Activated naive CD8-positive, alpha-beta T cell treated with anti-CD3 and anti-CD28 coated beads, Interleukin-2, amount 50 U/mL, for 16 hours (primary cell): ENCODE data around the gene ZC3HAV1.
"Not testable (repeated sequence)": the region's sequence is repeated elsewhere in the genome, so short reads cannot be mapped to it uniquely, and the experiment has no call there.

Experiments used
- DNase-seq: peaks from one replicate; pipeline ENCODE4 v3.0.0-alpha.2; 2020; ENCODE audit warnings: low read depth, low spot score

ZC3HAV1 gene

DNA sequence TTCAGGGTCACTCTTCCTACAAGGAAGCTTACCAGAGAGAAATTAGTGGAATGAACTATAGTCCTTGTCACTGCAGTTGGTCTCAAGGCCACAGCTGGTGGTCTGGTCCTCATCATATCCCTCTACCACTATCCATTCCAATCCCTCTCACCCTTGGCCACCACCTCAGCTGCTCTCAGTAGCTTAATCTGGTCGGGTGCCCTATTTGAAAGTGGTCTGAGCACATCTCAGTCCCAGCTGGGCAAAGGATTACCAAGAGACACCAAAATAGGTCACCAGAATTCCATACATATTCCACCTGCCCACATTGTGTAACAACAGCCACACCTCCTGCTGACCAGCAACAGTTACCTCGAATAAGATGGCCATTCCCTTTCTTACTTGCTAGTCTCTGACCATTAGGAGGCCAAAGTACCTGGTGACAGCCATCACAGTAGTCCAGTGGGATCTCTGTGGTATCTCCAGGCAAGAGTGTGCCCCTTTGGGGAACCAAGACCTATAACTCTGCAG is 3.3 kb upstream of the ZC3HAV1 start:
- no peak for DNase-seq

DNA sequence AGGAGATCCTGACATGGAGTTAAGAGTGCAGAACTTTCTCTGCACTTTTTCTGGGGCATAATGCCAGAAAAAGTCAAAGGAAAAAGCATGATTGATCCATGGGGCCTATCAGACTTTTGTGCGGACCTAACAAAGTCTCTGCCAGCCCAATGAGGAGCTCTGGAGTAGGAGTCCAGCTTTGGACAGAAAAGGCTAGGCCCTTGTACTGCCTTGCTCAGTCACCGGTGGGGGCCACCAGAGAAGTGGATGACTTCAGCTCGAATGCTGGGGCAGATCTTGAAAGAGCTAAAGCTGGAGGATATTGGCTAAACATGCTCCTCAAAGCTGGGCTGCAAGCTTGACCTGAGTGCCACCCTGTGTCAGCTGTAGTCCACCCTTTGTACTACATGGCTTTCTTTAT is 2.8 kb upstream of the ZC3HAV1 start:
- no peak for DNase-seq

DNA sequence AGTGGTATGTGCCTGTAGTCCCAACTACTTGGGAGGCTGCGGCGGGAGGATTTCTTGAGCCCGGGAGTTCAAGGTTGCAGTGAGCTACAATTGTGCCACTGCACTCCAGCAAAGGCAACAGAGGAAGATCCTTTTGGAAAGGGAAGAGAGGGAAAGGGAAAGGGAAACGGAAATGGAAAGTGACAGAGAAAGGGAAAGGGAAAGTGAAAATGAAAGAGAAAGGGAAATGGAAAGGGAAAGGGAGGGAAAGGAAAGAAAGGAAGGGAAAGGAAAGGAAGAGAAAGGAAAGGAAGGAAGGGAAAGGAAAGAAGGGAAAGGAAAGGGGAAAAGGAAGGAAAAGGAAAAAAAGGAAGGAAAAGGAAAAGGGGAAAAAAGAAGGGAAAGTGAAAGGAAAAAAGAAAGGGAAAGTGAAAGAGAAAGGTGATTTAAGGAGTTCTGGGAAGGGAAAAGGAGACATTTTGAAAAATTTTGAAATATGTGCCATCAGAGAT is 2.3 kb upstream of the ZC3HAV1 start:
- no peak for DNase-seq

DNA sequence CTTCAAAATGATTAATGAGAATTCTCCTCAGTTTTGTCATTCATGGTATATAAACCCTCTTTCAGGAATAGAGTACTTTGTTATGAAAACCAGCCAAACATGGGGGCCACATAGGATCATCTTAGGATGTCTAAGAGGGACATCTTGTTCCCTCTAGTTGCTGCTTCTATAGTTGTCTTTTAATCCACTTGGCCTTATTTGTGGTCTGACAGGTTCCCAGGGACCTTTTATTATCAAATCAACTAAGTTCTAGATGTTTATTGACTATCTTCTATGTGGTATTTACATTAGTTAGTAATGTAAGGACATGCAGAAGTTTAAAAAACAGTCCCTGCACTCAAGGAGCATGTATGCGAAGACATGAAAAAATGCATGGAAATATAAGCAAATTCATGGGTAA is 1.6 kb upstream of the ZC3HAV1 start:
- no peak for DNase-seq

DNA sequence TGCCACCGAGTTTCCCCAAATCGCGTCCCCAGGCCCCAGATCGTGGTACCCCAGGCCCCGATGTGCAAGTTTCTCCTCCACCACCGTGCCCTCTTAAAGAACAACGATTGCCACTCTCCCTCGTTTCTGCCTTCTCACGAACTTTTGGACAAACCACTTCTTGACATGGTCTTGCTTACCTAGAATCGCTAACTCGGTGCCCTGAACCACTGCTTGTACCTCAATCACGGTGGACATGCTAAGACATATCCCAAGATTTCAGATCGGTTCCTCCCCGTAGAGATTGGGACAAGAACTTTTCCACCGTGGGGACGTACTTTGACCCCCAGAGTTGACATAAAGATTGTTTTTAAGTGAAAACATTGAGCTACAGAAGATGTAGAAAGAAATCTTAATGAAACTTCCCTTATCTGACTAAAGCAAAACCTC is 477 bp upstream of the ZC3HAV1 start:
- DNase-seq, result no peak

DNA sequence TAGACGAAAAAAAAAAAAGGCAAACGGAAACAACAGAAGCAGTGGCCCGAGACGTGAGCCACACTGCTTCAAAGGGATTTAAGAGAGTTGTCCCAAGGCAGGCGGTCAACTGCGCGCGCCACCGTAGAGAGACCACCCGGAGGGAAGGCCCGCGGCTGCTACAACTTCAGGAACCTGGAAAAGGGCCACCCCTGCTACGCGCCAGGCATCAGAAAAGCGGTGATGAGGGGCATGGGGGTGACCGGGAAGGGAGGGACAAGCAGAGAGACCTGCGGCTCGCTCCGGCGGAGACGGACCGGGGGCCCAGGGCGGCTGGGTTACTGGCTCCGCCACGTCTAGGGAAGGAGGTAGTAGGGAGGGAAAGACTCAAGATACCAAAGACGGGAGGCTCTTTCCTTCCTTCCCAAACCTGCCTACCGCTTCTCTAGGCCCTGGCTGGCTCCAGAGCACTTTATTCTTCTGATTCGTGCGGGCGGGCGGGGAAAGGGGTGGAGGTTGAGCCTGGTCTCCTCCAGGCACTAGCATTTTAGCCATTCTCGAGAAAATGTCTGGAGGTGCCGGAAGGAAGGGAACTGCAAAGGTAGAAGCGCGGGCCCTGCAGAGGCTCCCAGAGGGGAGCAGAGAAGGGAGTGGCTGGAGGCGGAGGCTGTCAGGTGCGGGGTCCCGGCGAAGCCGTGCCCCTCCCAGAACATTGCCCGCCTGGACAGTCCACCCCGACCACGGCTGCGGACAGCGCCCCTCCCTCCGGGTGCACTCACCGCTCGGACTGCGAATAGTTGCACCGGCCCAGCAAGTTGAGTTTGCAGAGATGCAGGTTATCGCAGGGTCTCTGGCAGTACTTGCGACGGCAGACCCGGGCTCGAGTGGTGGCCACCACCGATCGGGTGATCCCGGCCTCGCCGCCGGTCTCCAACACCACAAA is 993 bp downstream of the ZC3HAV1 start:
- no peak for DNase-seq

DNA sequence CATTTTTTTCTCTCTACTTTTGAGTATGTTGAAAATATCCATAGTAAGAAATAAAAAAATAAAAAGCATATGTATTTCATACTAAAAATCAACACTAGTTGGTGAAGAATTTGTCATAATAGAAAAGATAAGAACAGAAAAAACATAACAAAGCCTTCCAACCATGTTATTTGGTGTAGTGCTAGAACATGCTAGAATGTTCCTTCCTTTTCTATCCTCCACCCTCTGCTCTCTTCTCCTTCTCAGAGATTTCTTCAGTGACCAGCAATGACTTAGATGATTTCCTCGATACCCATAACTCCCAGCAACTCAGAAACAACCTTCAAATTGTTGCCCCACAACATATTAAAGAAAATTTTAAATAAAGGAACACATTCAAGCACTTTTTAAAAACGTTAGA is 2.6 kb downstream of the ZC3HAV1 start:
- no peak for DNase-seq

DNA sequence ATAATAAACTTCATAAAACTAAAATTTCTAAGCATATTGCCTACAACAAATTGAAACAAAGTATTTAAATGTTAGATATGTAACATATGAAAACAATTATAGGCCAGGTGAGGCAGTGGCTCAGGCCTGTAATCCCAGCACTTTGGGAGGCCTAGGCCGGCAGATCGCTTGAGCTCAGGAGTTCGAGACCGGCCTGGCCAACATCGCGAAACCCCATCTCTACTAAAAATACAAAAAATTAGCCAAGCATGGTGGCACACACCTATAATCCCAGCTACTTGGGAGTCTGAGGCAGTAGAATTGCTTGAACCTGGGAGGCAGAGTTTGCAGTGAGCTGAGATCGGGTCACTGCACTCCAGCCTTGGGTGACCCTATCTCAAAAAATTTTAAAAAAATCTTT is 3.3 kb downstream of the ZC3HAV1 start:
- not testable (repeated sequence) for DNase-seq

DNA sequence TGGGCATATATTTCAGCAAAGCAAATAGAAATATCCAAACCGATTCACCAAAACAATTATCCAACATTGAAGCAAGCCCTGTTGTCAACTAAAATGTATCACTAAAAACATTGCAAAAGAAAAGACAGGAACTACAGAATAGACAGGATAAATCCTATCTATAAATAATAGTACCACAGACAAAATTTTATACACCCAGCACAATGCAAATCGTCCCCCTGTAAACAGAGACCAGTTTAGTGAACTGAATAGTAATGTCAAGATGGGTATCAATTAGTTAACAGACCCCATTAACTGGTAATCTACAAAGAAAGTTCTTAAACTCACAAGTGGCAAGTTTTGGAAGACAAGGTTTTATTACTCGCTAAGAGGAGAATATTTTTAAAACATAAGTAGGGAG is 4.0 kb downstream of the ZC3HAV1 start:
- no peak for DNase-seq

DNA sequence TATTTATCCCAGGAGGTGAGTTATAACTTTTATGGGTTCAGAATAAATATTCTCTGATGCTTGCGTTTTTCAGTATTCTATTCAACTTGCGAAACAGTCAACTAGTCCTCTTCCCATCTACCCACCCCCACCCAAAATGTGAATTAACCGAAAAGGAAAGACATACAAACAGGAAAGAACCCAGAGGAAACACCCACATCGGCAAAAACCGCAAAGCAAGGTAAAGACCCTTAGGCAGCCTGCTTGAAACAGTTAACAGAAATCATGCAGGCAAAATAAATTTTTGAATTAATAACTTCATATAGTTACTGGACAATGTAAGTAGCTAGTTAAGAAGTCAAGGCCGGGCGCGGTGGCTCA is 5.4 kb downstream of the ZC3HAV1 start:
- no peak for DNase-seq

DNA sequence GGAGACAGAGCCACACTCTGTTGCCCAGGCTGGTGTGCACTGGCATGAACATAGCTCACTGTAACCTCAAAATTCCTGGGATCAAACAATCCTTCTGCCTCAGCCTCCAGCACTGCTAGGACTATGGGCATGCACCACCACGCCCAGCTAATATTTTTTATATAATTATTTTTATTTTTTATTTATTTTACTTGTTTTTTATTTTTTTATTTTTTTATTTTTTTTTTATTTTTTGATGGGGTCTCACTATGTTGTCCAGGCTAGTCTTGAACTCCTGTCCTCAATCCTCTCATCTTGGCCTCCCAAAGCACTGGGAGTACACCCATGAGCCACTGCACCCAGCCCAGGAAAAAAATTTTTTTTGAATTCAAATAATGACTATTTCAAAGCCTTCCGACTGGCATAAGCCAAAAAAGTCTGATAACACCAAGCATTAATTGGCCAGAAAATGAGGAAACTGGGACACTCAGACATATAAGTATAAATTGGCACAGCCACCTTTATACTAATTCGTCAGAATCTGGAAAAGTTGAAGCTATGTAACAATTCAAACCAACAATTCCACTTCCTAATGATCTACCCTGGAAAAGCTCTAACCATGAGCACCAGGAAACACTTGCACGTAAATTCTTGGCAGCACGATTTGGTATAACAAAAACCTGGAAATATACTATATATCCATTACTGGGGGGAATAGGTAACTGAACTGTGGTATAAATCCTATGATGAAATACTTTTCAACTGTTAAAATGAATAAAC is 6.3 kb downstream of the ZC3HAV1 start:
- DNase-seq, result no peak

DNA sequence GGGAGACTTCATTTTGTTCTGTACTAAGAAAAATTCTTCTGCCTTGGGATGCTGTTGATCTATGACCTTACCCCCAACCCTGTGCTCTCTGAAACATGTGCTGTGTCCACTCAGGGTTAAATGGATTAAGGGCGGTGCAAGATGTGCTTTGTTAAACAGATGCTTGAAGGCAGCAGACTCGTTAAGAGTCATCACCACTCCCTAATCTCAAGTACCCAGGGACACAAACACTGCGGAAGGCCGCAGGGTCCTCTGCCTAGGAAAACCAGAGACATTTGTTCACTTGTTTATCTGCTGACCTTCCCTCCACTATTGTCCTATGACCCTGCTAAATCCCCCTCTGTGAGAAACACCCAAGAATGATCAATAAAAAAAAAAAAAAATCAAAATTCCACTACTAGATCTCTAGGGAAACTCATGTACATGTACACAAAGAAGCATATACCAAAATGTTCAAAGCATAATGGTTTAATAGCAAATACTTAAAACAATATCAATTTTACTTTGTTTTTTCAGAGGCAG is 7.8 kb downstream of the ZC3HAV1 start:
- DNase-seq, result not testable (repeated sequence)

DNA sequence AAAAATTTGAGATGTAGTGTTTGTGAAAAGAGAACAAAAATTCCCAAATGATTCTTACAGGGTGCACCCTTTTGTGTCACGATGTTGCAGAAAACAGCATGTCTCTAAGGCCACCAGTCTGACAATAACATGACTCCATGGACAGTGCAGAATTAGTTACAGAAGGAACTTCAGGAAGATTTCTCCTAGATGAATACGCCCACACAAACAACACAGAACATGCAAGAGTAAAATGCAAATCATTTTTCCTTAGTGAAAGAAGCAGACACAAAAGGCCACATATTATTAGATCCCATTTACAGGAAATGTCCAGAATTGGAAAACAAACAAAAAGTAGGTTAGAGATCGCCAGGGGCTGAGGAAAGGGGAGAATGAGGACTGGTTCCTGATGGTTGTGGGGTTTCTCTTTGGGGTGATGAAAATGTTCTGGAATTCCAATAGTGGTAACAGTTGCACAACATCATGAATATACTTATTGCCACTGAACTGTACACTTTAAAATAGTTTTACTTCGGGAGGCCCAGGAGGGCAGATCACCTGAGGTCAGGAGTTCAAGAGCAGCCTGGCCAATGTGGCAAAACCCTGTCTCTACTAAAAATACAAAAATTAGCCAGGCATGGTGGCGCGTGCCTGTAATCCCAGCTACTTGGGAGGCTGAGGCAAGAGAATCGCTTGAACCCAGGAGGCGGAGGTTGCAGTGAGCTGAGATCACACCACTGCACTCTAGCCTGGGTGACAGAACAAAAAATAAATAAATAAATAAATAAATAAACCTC is 10.2 kb downstream of the ZC3HAV1 start:
- DNase-seq, result no peak

DNA sequence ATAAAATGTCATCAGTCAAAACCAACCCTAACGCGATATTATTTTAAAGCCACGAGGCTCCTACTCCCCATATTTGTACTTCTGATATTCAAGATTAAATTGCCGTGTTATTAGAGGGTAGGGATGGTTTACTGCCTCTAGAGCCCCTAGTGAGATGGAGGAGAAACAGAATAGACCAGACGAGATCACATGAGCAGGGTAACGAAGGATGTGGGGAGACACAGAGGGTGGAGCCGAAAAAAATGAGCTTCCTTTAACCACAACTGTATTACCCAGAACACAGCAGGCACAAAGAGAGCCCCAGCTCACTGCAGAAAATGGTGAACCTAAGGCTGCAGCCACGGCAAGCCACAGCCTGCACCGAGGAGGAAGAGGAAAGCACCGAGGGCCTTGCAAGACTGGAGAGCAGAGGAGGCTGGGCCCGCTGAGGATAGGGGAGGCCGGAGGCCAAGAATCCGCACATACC is 14.3 kb downstream of the ZC3HAV1 start:
- no peak for DNase-seq

DNA sequence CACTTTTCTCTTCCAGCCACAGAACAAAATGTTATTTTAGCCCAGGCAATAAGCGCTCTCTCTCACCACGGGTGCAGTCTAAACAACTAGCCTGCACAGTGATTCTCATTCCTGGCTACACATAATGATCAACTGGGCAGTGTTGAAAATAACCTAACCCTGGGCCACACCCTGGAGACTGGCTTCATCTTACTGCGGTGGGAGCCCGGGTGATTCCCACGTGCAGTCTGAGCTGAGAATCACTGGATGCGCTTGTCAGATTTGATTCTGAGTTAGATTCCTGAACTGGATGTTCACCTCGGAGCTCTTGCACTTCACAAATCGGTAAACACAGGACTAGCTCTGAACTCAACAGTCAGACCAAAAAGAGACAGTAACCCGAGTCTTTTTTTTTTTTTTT is 14.9 kb downstream of the ZC3HAV1 start:
- no peak for DNase-seq

DNA sequence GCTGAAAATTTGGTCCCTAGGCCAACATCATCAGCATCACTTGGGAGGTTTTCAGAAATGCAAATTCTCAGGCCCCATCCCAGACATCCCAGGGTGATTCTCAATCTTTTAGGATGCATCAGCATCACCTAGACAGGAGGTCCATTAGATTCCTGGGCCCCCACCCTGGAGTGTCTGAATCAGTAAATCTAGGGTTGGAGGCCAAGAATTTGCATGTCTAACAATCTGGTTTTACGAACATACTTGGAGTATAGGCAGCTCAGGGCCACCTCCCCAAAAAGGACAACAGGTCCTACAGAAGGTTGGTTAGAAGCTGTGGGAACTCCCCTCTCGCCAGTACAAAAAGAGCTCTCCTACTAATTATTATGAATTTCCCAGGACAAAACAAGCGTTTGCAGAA is 15.5 kb downstream of the ZC3HAV1 start:
- no peak for DNase-seq

DNA sequence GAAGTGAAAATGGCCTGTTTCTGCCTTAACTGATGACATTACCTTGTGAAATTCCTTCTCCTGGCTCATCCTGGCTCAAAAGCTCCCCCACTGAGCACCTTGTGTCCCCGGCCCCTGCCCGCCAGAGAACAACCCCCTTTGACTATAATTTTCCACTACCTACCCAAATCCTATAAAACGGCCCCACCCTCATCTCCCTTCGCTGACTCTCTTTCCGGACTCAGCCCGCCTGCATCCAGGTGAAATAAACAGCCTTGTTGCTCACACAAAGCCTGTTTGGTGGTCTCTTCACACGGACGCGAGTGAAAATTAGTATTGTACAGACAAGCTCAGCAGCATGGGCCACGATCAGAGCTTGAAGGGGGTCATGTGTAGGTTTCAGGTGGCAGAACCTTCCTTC is 16.0 kb downstream of the ZC3HAV1 start:
- not testable (repeated sequence) for DNase-seq

DNA sequence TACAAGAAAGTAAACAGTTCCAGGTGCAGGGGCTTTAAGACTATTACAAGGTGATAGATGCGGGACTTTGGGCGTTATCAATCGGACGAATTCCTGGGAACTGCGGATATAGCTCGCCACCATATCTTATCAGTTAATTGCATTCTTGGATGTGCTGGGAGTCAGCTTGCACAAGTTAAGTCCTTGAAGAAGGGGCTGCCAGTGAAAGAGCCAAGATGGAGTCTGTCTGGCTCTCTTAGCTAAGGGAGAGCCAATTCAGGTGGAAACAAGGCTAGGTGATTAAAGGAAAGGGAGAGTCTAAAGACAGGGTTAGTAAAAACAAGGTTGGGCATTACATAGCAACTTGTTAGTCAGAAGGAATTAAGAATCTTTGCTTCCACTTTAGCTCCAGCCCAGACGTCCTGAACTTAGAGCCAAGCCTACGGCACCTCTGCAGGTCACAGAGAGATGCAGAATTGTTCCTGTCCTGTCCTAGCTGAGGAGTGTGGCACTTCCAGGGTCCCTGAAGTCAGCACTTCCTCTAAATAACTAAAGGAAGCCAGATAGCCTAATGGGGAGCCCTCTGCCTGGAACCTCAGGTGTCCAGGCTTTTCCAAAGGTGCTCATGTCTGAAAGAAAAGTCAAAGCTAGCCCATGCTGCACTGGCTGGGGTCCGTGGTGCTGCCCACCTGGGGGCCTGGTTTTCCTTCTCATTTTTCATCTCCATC is 17.3 kb downstream of the ZC3HAV1 start:
- no peak for DNase-seq

DNA sequence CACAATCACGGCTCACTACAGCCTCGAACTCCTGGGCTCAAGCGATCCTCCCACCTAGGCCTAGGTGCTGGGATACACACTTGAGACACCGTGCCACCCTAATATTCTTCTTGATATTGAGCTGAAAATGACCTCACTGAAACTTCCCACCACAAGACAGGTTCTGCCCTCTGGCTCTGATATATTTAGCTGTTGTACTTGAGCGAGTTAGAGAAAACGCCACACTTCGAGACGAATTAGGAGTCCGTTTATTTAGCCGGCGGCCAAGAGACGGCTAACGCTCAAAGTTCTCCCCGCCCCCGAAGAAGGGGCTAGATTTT is 17.9 kb downstream of the ZC3HAV1 start:
- no peak for DNase-seq

DNA sequence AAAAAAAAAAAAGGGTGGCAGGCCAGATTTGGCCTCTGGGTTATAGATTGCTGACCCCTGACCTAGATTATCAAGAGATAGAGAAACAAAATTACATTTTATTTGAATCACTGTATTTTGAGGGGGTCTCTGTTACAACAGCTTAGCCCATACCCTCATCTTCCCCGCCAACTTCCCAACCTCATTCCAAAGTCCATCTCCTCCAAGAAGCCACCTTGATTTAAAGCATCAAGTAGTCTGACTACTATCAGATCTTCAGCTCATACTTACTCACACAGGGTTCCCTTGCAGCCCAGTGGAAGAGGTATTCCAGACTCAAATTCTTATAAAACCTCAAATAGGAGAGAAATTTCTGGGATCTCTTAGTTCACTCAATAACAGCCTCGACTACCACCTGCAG is 20.4 kb downstream of the ZC3HAV1 start:
- DNase-seq, result no peak

DNA sequence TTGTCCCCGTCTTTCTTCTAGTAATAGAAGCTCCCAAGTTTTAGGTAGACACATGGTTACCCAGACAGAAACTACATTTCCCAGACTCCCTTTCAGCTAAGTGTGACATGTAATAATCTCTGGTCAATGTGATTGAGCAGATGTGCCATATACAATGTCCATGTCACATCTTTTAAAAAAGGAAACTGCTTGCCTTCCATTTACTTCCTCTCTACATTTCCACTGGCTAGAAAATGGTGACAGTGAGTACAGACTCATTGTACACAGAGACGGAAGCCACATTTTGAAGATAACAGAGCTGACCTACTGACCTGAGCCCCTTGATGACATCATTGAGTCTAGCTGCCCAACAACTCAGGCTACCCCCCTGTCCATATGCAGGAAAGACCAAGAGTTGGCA is 21.3 kb downstream of the ZC3HAV1 start:
- no peak for DNase-seq
